GM19455 (cell line): Measurements from ENCODE around the gene MVB12B.

Source experiments
- ATAC-seq: cut with Tn5 transposase; IDR thresholded peaks from one replicate; pipeline ENCODE4 v1.9.1; 2021; ENCODE audit not compliant: unreplicated experiment

Gene MVB12B

GRCh38 chr9:126449725-126450667 lies 123.4 kb downstream of the MVB12B start:
- ATAC-seq, result no peak

- no peak for ATAC-seq
Observed at GRCh38 chr9:126450668-126451205, 124.1 kb downstream of the MVB12B start.

GRCh38 chr9:126451316-126451885 lies 124.8 kb downstream of the MVB12B start:
- no peak for ATAC-seq

GRCh38 chr9:126452106-126452505 lies 125.5 kb downstream of the MVB12B start:
- ATAC-seq, result no peak

GRCh38 chr9:126453156-126453963 lies 126.7 kb downstream of the MVB12B start:
- no peak for ATAC-seq

GRCh38 chr9:126454215-126454614 lies 127.6 kb downstream of the MVB12B start:
- no peak for ATAC-seq

- ATAC-seq, result no peak
Observed at GRCh38 chr9:126454795-126455194, 128.2 kb downstream of the MVB12B start.

- no peak for ATAC-seq
Observed at GRCh38 chr9:126456441-126457174, 130.0 kb downstream of the MVB12B start.

GRCh38 chr9:126457175-126457547 lies 130.5 kb downstream of the MVB12B start:
- ATAC-seq, result no peak

- no peak for ATAC-seq
Observed at GRCh38 chr9:126457890-126458289, 131.3 kb downstream of the MVB12B start.

- ATAC-seq, result no peak
Observed at GRCh38 chr9:126459126-126459525, 132.5 kb downstream of the MVB12B start.

- no peak for ATAC-seq
Observed at GRCh38 chr9:126459546-126459945, 132.9 kb downstream of the MVB12B start.

- no peak for ATAC-seq
Observed at GRCh38 chr9:126459965-126460843, 133.6 kb downstream of the MVB12B start.

- ATAC-seq, result no peak
Observed at GRCh38 chr9:126461029-126461428, 134.4 kb downstream of the MVB12B start.

- ATAC-seq, result no peak
Observed at GRCh38 chr9:126461608-126462007, 135.0 kb downstream of the MVB12B start.

GRCh38 chr9:126462617-126463016 lies 136.0 kb downstream of the MVB12B start:
- no peak for ATAC-seq

GRCh38 chr9:126463426-126463825 lies 136.8 kb downstream of the MVB12B start:
- no peak for ATAC-seq

- no peak for ATAC-seq
Observed at GRCh38 chr9:126464694-126465441, 138.2 kb downstream of the MVB12B start.

GRCh38 chr9:126465977-126466376 lies 139.3 kb downstream of the MVB12B start:
- no peak for ATAC-seq
